Ectodermal cell (in vitro differentiated cells): ENCODE measurements around the gene LCOR.

ENCODE experiments used
- H3K27ac ChIP-seq: 2 replicates; pipeline ENCODE4 v1.7.0; 2013; ENCODE audit warnings: mild to moderate bottlenecking, low read depth, low read length; ENCODE audit not compliant: insufficient read depth, poor library complexity, severe bottlenecking
- H3K27me3 ChIP-seq: 2 replicates; pipeline ENCODE4 v1.7.0; 2013; ENCODE audit warnings: mild to moderate bottlenecking, low read length; ENCODE audit not compliant: insufficient read depth, control insufficient read depth, poor library complexity, severe bottlenecking
- H3K36me3 ChIP-seq: one replicate; pipeline ENCODE4 v1.7.0; 2013; ENCODE audit warnings: low read length; ENCODE audit not compliant: control insufficient read depth, insufficient read depth
- H3K4me1 ChIP-seq: one replicate; pipeline ENCODE4 v1.7.0; 2013; ENCODE audit warnings: low read length; ENCODE audit not compliant: control insufficient read depth, insufficient read depth
- H3K4me3 ChIP-seq: 2 replicates; pipeline ENCODE4 v1.7.0; 2013; ENCODE audit warnings: low read depth, low read length, control low read depth; ENCODE audit not compliant: insufficient read depth
- H3K9me3 ChIP-seq: 2 replicates; pipeline ENCODE4 v1.7.0; 2013; ENCODE audit warnings: mild to moderate bottlenecking, low read length, moderate library complexity; ENCODE audit not compliant: control insufficient read depth
- WGBS, 2 experiments: methylation state at CpG; one replicate each; pipeline ENCODE4 v1.1.7; 2013; ENCODE audit warnings: missing lambda C conversion rate in 2 of 2; 5-methylcytosine and 5-hydroxymethylcytosine counted together

The LCOR gene

DNA sequence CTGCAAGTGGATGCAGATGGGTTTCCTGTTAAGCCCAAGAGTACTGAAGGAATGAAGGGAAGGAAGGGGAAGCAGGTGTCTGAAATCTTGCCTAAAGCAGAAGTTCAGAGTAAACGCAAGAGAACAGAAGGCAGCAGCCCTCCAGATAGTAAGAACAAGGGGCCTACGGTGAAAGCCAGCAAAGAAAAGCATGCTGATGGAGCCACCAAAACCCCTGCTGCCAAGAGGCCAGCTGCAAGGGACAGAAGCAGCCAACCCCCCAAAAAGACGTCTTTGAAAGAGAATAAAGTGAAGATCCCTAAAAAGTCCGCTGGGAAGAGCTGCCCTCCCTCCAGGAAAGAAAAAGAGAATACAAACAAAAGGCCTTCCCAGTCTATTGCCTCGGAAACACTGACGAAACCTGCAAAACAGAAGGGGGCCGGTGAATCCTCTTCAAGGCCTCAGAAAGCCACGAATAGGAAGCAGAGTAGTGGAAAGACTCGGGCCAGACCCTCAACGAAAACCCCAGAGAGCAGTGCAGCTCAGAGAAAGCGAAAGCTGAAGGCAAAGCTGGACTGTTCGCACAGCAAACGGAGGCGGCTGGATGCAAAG lies 152.5 kb downstream of the LCOR start:
- 18% methylated on average over 14 of the region's 14 CpGs for WGBS, 2 experiments
- Histone ChIP-seq H3K27me3 (no peaks in the 10 kb centered on the region), H3K4me3 (no peak overlapping the region), H3K9me3 (no peaks in the 10 kb centered on the region), H3K27ac (peak overlapping the region; percentile 84), H3K36me3 (peaks cover 15% of the 10 kb centered on the region), H3K4me1 (peaks cover 20% of the 10 kb centered on the region)

DNA sequence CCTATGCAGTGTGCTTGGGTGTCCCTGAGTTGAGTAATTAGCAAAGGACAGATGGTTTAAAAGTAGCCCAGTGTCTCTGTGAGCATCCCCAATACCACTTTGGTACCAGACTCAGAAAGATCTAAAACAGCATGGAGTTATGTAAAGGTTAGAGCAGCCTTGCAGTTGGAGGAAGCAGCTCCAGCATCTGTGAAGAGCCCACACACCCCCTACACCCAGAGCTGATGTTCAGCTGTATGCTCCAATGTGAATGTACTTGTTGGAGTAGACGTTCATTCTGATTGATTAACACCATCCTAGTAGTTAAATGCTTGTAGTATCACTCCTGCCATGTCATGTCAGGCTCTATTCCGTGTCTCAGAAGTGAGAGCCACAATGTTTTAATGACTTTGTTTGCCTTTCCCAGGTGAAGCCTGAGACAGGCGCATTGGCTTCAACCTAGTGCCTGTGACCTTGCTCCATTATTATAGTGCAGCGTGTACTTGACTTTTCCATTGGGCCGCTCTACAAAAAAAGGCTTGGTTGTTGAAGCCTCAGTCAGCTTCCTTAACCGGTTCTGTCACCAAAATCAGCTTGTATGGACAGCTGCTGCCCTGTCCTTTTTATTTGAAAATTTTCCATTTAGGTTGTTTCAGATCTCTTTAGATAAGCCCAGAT lies 154.2 kb downstream of the LCOR start:
- Histone ChIP-seq H3K36me3 (peaks cover 8% of the 10 kb centered on the region), H3K4me3 (no peak overlapping the region), H3K4me1 (peaks cover 20% of the 10 kb centered on the region), H3K27me3 (no peaks in the 10 kb centered on the region), H3K9me3 (no peaks in the 10 kb centered on the region), H3K27ac (no peak overlapping the region)
- WGBS, 2 experiments = 91 to 92% methylated on average over 6 of the region's 6 CpGs

DNA sequence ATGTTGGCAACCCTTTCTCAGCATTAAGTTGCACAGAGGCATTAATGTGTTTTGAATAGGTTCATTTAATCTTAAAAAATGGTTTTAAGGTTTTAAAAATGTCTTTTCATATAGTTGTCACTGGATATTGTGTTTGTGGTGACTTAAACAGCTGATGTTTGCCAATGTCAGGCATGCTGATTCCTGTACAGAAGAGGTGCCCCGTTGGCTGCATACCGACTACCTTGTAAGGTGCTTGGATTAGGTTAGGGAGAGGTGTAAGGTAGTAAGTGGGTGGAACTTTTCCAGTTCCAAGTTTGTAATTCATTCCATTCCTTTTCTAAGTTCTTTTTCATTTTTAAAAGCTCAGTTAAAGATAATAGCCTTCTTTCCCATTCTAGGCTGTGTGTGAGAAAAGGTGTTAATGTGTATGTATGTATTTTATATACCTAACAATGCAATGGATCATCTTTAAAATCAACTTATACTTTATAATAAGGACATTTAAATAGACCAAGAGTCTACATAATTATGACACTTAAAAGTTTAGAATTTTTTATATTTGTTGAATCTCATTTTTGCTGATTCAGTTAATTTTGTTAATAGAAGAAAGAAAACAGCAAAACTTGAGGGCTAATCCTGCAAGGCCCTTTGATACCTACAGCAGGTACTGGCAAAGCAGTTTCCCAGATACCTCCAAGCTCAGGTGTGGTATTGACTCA lies 155.2 kb downstream of the LCOR start:
- H3K27me3 ChIP-seq = no peaks in the 10 kb centered on the region
- H3K27ac ChIP-seq = no peak overlapping the region
- peaks cover 20% of the 10 kb centered on the region for H3K4me1 ChIP-seq
- no peak overlapping the region for H3K4me3 ChIP-seq
- H3K9me3 ChIP-seq = no peaks in the 10 kb centered on the region
- 85 to 98% methylated on average over 2 of the region's 2 CpGs for WGBS, 2 experiments
- H3K36me3 ChIP-seq = no peaks in the 10 kb centered on the region

DNA sequence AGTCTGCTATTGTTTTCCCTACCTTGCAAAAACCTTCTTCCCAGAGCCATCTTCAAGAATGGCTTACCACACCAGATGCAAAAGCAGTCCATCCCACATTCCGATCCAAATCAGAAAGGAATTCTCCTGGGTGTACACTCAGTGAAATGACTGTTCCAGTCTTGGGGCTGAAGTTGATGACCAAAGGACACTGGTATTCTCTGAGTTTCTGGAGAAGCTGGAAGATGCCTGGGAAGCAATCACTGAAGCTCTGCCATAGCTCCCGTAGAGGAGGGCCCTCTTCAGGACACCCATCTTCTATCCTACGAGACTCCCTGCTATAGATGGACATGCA lies 155.7 kb downstream of the LCOR start:
- H3K27ac ChIP-seq = no peak overlapping the region
- no peak overlapping the region for H3K4me3 ChIP-seq
- H3K36me3 ChIP-seq = no peaks in the 10 kb centered on the region
- WGBS, 2 experiments = 90 to 95% methylated on average over 3 of the region's 3 CpGs
- H3K9me3 ChIP-seq = no peaks in the 10 kb centered on the region
- no peaks in the 10 kb centered on the region for H3K27me3 ChIP-seq
- H3K4me1 ChIP-seq = peaks cover 23% of the 10 kb centered on the region

DNA sequence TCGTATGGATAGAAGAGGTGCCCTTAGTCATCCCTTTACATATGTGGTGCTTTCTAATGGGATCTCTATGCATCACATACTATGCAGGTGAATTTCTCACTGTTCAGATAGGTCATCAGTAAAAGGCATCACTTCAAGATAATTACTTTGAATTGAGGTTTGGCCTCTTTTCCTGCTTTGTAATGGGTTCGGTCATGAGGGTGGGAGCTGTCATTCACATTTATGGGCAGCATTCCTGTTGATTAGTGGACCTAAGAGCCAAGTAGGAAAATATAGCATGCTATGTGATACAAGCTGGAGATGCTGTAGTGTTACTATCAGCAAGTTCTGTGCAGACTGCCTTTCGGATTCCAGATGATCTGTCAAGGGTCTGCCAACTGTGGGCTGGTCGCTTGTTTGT lies 156.3 kb downstream of the LCOR start:
- no peak overlapping the region for H3K4me3 ChIP-seq
- WGBS, 2 experiments = 92 to 96% methylated on average over 4 of the region's 4 CpGs
- no peaks in the 10 kb centered on the region for H3K9me3 ChIP-seq
- peaks cover 23% of the 10 kb centered on the region for H3K4me1 ChIP-seq
- no peaks in the 10 kb centered on the region for H3K27me3 ChIP-seq
- H3K27ac ChIP-seq = no peak overlapping the region
- no peaks in the 10 kb centered on the region for H3K36me3 ChIP-seq

DNA sequence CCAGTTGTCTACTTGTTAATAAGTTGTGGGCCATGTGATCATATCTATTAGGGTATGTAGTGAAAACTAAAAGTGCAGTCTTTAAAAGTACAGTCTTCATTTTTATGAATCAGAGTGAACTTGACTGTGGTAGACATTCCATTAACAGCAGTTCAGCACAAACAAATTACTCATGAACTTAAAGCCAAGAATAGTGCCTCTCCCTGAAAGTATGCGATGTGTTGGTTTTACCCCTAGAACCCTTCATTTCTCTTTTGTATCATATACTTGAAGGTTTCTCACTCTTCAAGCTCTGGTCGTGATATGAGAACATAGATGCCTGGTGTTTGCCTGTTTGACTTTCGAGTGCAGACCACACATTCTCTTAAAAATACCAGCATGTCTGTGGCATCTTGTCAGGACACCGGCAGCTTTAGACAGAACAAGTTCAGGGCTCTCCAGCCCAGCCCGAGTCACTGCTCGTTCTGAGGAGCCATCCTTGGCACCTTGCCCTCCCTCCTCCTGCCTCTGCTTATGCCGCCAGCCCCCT lies 159.3 kb downstream of the LCOR start:
- Histone ChIP-seq H3K27ac (no peak overlapping the region), H3K4me1 (peaks cover 4% of the 10 kb centered on the region), H3K27me3 (no peaks in the 10 kb centered on the region), H3K4me3 (no peak overlapping the region), H3K36me3 (no peaks in the 10 kb centered on the region), H3K9me3 (no peaks in the 10 kb centered on the region)
- WGBS, 2 experiments = 92% methylated on average over 7 of the region's 7 CpGs

DNA sequence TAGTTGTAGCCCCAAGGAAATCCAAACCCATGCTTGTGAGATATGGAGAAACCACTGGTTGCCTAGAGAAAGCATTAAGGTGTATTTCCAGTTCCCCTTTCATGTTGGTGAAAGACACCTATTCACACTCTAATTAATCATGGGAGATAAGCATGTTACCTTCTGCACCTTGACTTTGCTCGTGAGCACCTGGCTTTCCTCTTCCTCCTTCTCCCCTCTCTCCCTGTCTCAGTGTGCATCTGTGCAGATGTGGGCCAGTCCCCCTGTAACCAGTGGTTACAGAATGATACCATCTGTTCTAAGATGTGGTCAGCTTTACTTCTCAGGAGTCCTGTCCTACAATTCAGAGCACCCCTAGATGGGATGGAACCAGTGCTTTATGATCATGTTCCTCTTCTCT lies 160.6 kb downstream of the LCOR start:
- H3K4me1 ChIP-seq = peaks cover 4% of the 10 kb centered on the region
- H3K9me3 ChIP-seq = no peaks in the 10 kb centered on the region
- WGBS, 2 experiments = 88 to 93% methylated on average over 1 of the region's 1 CpG
- no peaks in the 10 kb centered on the region for H3K27me3 ChIP-seq
- no peak overlapping the region for H3K27ac ChIP-seq
- no peak overlapping the region for H3K4me3 ChIP-seq
- no peaks in the 10 kb centered on the region for H3K36me3 ChIP-seq

DNA sequence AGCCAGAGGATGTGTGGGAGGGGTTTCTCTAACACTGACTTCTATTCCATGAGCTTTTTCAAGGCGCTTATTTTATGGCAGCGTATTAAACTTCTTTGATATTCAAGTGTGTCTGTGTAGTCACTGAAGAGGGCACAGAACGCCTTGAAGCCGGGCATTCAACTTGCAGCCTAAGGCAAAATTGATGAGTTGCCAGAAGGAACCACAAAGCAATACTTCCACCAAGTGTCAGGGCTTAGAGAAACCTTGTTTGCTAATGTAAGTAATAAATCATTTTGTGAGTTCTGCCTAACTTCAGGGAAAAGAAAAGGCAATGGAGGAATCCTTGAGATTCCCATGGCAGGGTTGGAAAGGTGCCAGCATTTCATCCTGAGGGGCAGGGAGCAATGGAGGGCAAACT lies 163.8 kb downstream of the LCOR start:
- Histone ChIP-seq H3K4me3 (no peak overlapping the region), H3K9me3 (no peaks in the 10 kb centered on the region), H3K27me3 (no peaks in the 10 kb centered on the region), H3K36me3 (no peaks in the 10 kb centered on the region), H3K4me1 (peaks cover 4% of the 10 kb centered on the region), H3K27ac (no peak overlapping the region)
- WGBS, 2 experiments = 97% methylated on average over 4 of the region's 4 CpGs

DNA sequence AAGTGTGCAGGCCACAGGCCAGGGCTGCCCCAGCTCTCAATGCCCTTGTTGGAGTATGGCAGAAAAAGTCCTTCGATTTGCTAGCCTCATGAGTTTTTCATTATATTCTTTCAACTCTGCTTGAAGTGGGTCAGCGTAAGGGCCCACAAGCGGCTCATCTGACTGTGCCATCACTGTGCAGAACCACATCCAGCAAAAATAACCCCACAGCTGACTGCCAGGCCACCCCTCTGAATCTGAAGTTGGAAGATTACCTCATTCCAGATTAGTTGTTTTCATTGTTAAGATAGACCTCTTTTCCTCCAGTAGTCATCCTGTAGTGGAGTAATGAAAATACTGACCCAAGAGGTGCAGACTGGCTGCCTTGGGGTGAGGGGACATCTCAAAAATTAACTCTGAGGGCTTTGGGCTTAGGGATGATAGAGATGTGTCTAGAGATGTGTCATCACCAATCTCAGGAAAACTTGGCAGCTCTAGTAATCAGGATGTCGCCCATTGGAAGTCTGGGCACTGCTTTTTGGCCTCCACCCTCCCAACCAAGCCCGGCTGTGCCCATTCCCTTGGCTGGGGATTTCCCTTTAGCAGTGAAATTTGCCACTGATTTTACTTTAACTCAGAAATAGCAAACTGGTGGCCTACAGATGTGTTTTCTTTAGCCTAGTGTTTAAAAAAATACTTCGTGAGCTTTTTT lies 164.3 kb downstream of the LCOR start:
- no peaks in the 10 kb centered on the region for H3K9me3 ChIP-seq
- no peaks in the 10 kb centered on the region for H3K36me3 ChIP-seq
- no peak overlapping the region for H3K27ac ChIP-seq
- peaks cover 4% of the 10 kb centered on the region for H3K4me1 ChIP-seq
- WGBS, 2 experiments = 93 to 94% methylated on average over 6 of the region's 6 CpGs
- H3K27me3 ChIP-seq = no peaks in the 10 kb centered on the region
- no peak overlapping the region for H3K4me3 ChIP-seq

DNA sequence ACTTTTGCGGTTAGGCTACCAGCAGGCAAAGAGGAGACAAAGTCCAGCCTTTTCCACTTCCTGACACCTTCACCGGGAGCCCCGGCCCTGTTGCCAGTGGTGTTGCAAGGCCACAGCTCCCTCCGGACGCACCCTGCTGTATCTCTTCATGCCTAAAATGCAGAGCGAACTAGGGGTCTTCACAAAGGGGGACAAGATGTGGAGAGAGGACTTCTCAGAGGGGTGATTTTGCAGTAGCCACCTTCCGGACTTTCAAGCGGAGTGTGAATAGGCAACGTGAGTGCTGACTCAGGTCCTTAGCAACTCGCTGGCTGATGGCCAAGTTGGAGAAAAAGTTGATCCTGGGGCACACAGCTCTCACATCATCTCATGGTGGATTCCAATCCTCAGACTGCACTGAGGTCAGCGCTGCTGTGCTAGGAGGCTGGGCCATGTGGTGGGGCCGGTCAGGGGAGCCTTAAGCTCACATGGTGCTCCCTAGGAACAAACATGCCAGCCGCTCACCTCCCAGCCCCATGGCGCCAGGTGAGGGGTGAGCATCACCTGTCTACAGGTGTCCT lies 166.3 kb downstream of the LCOR start:
- Histone ChIP-seq H3K27me3 (no peaks in the 10 kb centered on the region), H3K4me1 (no peaks in the 10 kb centered on the region), H3K4me3 (no peak overlapping the region), H3K9me3 (no peaks in the 10 kb centered on the region), H3K27ac (no peak overlapping the region), H3K36me3 (no peaks in the 10 kb centered on the region)
- 93 to 96% methylated on average over 14 of the region's 14 CpGs for WGBS, 2 experiments
